Smooth muscle cell (in vitro differentiated cells): ENCODE measurements around the gene ATP6V1B1. TPM values are rescaled to one million over a fixed set of nuclear protein-coding genes. Genes with fewer than 3 reads are reported as not detected.

Experiments used
- DNase-seq: peaks from one replicate; lab custom pipeline; 2025; ENCODE audit not compliant: unreplicated experiment; lab: John Stamatoyannopoulos, UW
- H2AFZ ChIP-seq: fragments of 200-600 bp; sonication (generic); 2 replicates; pipeline ENCODE4 v1.6.0; 2016; ENCODE audit warnings: antibody characterized with exemption, low read depth, mild to moderate bottlenecking
- H3F3A ChIP-seq: fragments of 200-600 bp; sonication (generic); 2 replicates; pipeline ENCODE4 v1.6.0; 2017; ENCODE audit warnings: antibody characterized with exemption, low read depth
- H3K27ac ChIP-seq: fragments of 200-600 bp; sonication (generic); 2 replicates; pipeline ENCODE4 v1.5.1; 2016; ENCODE audit warnings: low read depth, mild to moderate bottlenecking
- H3K27me3 ChIP-seq: fragments of 200-600 bp; sonication (generic); 2 replicates; pipeline ENCODE4 v1.6.1; 2016; ENCODE audit warnings: low read depth, mild to moderate bottlenecking
- H3K36me3 ChIP-seq: fragments of 200-600 bp; sonication (generic); 2 replicates; pipeline ENCODE4 v1.5.1; 2016; ENCODE audit warnings: low read depth
- H3K4me1 ChIP-seq: fragments of 200-600 bp; sonication (generic); 2 replicates; pipeline ENCODE4 v1.5.1; 2016; ENCODE audit warnings: low read depth
- H3K4me2 ChIP-seq: fragments of 200-600 bp; sonication (generic); 2 replicates; pipeline ENCODE4 v1.6.0; 2016; ENCODE audit warnings: mild to moderate bottlenecking
- H3K4me3 ChIP-seq: fragments of 200-600 bp; sonication (generic); 2 replicates; pipeline ENCODE4 v1.5.1; 2016; ENCODE audit warnings: mild to moderate bottlenecking
- H3K79me2 ChIP-seq: fragments of 200-600 bp; sonication (generic); 2 replicates; pipeline ENCODE4 v1.6.0; 2016; ENCODE audit warnings: low read depth, mild to moderate bottlenecking
- H3K9ac ChIP-seq: fragments of 200-600 bp; sonication (generic); 2 replicates; pipeline ENCODE4 v1.6.0; 2016; ENCODE audit warnings: low read depth
- H3K9me3 ChIP-seq: fragments of 200-600 bp; sonication (generic); replicated peaks from 2 replicates; pipeline ENCODE4 v1.5.1; 2016; ENCODE audit warnings: low read depth
- H4K20me1 ChIP-seq: fragments of 200-600 bp; sonication (generic); 2 replicates; pipeline ENCODE4 v1.6.0; 2016; ENCODE audit warnings: low read depth
- WGBS: methylation state at CpG from one replicate; pipeline ENCODE4 v1.1.7; 2016; ENCODE audit warnings: low lambda C conversion rate; 5-methylcytosine and 5-hydroxymethylcytosine counted together
- polyA plus RNA-seq: library from polyadenylated mRNA; unstranded; fragments of >200 nt; fragmentation: Nextera tagmentation; extraction: Ambion mirVana; gene quantifications from 2 replicates; pipeline ENCODE4 v1.2.1, GENCODE V29; 2016
- total RNA-seq: library from RNA; depleted of rRNA; stranded (reverse); fragments of >200 nt; gene quantifications from 2 replicates; pipeline ENCODE4 v1.2.3, GENCODE V29; 2014
- TF ChIP-seq, protein P1 (sequence below): fragments of 200-600 bp; sonication (generic); IDR thresholded peaks from 2 replicates; pipeline ENCODE4 v1.5.1; 2017; ENCODE audit warnings: borderline replicate concordance, mild to moderate bottlenecking, antibody characterized with exemption; ENCODE audit not compliant: insufficient read depth, poor library complexity, severe bottlenecking

The ATP6V1B1 gene
- total and polyA plus RNA-seq, 2 experiments from 2014 or later, result 0.59 TPM; not detected in 1

DNA sequence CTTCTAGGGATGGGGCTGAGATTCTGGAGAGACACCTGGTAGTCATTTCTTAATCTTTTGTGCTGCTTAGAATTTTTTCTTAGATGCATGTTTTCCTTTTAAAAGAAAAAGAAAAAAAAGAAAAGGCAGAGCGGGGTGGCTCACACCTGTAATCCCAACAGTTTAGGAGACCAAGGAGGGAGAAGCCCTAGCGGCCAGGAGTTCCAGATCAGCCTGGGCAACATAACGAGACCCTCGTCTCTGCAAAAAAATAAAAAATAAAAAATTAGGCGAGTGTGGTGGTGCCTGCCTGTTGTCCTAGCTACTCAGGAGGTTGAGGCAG, 46.0 kb upstream of the ATP6V1B1 start:
- Histone ChIP-seq H3K79me2 (no peaks in the 10 kb centered on the region), H3F3A (no peaks in the 10 kb centered on the region), H3K36me3 (no peaks in the 10 kb centered on the region), H3K4me3 (no peak overlapping the region), H4K20me1 (no peaks in the 10 kb centered on the region), H3K9ac (no peak overlapping the region), H3K27me3 (peaks cover 100% of the 10 kb centered on the region), H3K4me1 (peaks cover 10% of the 10 kb centered on the region), H3K9me3 (no peaks in the 10 kb centered on the region), H3K27ac (no peak overlapping the region), H3K4me2 (no peak overlapping the region), H2AFZ (no peak overlapping the region)
- DNase-seq, result no peak
- TF ChIP-seq, protein P1, sequence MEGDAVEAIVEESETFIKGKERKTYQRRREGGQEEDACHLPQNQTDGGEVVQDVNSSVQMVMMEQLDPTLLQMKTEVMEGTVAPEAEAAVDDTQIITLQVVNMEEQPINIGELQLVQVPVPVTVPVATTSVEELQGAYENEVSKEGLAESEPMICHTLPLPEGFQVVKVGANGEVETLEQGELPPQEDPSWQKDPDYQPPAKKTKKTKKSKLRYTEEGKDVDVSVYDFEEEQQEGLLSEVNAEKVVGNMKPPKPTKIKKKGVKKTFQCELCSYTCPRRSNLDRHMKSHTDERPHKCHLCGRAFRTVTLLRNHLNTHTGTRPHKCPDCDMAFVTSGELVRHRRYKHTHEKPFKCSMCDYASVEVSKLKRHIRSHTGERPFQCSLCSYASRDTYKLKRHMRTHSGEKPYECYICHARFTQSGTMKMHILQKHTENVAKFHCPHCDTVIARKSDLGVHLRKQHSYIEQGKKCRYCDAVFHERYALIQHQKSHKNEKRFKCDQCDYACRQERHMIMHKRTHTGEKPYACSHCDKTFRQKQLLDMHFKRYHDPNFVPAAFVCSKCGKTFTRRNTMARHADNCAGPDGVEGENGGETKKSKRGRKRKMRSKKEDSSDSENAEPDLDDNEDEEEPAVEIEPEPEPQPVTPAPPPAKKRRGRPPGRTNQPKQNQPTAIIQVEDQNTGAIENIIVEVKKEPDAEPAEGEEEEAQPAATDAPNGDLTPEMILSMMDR, result no peak
- 16% methylated on average over 5 of the region's 5 CpGs for WGBS

DNA sequence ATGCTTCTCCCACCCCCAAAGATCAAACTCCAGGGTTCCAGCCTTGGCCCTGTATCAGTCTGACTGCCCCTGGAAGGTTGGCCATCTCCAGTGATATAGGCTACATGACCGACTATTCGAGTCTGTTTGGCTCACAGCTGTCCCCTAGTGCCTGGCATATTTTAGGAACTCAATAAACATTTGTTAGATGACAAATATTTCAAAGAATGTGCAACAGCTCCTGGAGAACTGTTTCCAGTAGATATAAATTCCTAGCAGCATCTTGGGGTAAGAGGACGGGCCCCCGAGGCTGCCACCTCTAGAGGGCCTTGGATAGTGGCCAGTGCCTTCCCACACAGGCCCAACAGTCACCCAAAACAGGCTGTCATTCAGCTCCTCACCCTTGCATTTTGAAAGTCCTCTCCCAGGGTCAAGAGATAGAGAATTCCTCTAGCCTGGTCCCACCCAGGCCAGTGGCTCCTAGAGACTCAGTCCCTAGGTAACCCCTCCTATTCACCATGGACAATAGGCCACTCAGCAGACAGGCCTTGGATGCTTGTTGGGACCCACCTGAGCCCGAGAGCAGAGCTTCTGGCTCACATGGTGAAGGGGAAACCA, 45.1 kb upstream of the ATP6V1B1 start:
- Histone ChIP-seq H3K4me1 (peaks cover 10% of the 10 kb centered on the region), H3K9me3 (no peaks in the 10 kb centered on the region), H3K36me3 (no peaks in the 10 kb centered on the region), H3K4me3 (no peak overlapping the region), H3K27ac (no peak overlapping the region), H2AFZ (no peak overlapping the region), H4K20me1 (no peaks in the 10 kb centered on the region), H3F3A (no peaks in the 10 kb centered on the region), H3K27me3 (peaks cover 100% of the 10 kb centered on the region), H3K79me2 (no peaks in the 10 kb centered on the region), H3K4me2 (no peak overlapping the region), H3K9ac (no peak overlapping the region)
- TF ChIP-seq, protein P1, result no peak
- WGBS, result 62% methylated on average over 5 of the region's 5 CpGs
- no peak for DNase-seq

DNA sequence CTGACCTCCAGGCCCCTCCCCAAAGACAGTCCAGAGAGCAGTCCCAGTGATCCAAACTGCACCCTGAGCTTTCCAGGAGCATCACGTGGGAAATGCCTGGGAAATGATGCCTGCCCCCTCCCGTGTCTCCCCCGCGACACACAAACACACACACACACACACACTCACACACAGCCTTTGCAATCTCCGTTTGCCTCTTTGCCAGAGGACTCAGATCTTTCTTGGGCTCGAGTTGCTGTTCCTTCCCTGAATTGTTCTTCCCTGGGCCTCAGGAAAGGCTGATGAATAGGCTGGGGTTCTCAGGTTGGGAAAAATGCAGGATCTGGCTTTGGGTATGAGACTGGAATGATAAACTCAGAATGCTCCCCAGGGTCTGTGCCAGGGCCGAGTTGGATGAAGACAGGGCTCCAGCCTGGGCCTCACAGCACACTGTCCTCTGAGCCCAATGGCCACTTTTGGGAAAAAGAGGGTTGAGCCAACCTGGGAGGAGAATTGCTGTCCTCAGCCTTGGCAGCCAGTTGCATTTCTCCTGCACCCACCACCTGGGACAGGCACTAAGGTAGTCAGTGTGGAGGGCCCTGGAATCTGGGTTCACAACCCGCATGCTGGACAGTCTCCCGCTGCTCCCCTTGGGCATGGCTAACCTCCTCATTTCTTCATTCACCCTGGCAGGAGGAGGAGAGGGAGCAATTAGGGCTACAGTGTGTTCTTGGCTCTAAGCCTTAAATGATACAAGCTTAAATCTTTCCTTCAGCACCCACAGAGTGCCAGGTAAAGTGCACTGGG, 43.9 kb upstream of the ATP6V1B1 start:
- WGBS, result 38% methylated on average over 9 of the region's 9 CpGs
- Histone ChIP-seq H3K9ac (no peak overlapping the region), H3K36me3 (no peaks in the 10 kb centered on the region)

More for the DNA sequence above, 43.9 kb upstream of the ATP6V1B1 start:
- no peaks in the 10 kb centered on the region for H3K9me3 ChIP-seq
- H3K27me3 ChIP-seq, result peaks cover 100% of the 10 kb centered on the region
- H3K4me2 ChIP-seq, result no peak overlapping the region
- H3K4me1 ChIP-seq, result peaks cover 10% of the 10 kb centered on the region
- no peak overlapping the region for H2AFZ ChIP-seq
- no peaks in the 10 kb centered on the region for H4K20me1 ChIP-seq
- TF ChIP-seq, protein P1, result no peak
- H3K27ac ChIP-seq, result no peak overlapping the region
- no peak overlapping the region for H3K4me3 ChIP-seq
- no peaks in the 10 kb centered on the region for H3K79me2 ChIP-seq
- H3F3A ChIP-seq, result no peaks in the 10 kb centered on the region
- DNase-seq, result no peak
